Testis (tissue), 3 donors: ENCODE results near the gene AMBRA1. TPM values are rescaled to one million over a fixed set of nuclear protein-coding genes. Genes with fewer than 3 reads are reported as not detected.

ENCODE experiments used
- DNase-seq: peaks from one replicate; pipeline ENCODE4 v3.0.0-alpha.2; 2019
- H3K27ac ChIP-seq, 2 donors: fragments of 200-600 bp; sonication (generic); one replicate each; pipeline ENCODE4 v1.5.1; 2019
- H3K27me3 ChIP-seq: fragments of 200-600 bp; sonication (generic); one replicate; pipeline ENCODE4 v1.5.1; 2019
- H3K36me3 ChIP-seq: fragments of 200-600 bp; sonication (generic); one replicate; pipeline ENCODE4 v1.5.1; 2017; ENCODE audit warnings: low read depth; ENCODE audit errors: missing control alignments
- H3K4me1 ChIP-seq: fragments of 200-600 bp; sonication (generic); one replicate; pipeline ENCODE4 v1.5.1; 2019
- H3K4me3 ChIP-seq, 2 donors: fragments of 200-600 bp; sonication (generic); one replicate each; pipeline ENCODE4 v1.5.1; 2017 to 2019
- H3K9me3 ChIP-seq: fragments of 200-600 bp; sonication (generic); one replicate; pipeline ENCODE4 v1.5.1; 2017
- CTCF ChIP-seq, 3 experiments: fragments of 450-650 bp in 2 of 3; fragments of 200-600 bp in 1 of 3; sonication (generic) in 1 of 3; IDR thresholded peaks; one replicate each; pipeline ENCODE4 v1.5.1; 2016 to 2019; ENCODE audit warnings: antibody characterized with exemption in 3 of 3, mild to moderate bottlenecking in 2 of 3, moderate library complexity in 1 of 3
- POLR2A ChIP-seq: fragments of 450-650 bp; IDR thresholded peaks from one replicate; pipeline ENCODE4 v1.6.1; 2017; ENCODE audit warnings: antibody characterized with exemption, mild to moderate bottlenecking, moderate library complexity
- WGBS, 2 donors: methylation state at CpG; one replicate each; pipeline ENCODE4 v1.1.5; 2018; 5-methylcytosine and 5-hydroxymethylcytosine counted together
- intact Hi-C: fragments of 100-400 bp; cut with DNase I; formaldehyde crosslinking; loops from one replicate; pipeline ENCODE4 v1.15.1; 2023; ENCODE audit warnings: low total_unique reads
- polyA plus RNA-seq: library from polyadenylated mRNA; stranded (reverse); fragments of 350-450 nt; fragmentation: Illumina TruSeq; extraction: RNeasy Lipid Tissue Mini Kit (QIAGEN cat#74804); gene quantifications from one replicate; pipeline ENCODE4 v1.2.3, GENCODE V29; 2014; ENCODE audit warnings: low read depth, low replicate concordance; ENCODE audit not compliant: insufficient read depth
- total RNA-seq, 2 donors: library from RNA; depleted of rRNA; stranded (reverse); fragments of >200 nt; gene quantifications; one replicate each; pipeline ENCODE4 v1.2.3, GENCODE V29; 2016

The AMBRA1 gene
- total and polyA plus RNA-seq, 3 donors from 2014 or later = 28.0 to 68.3 (median 55.6) TPM

GRCh38 chr11:46527591-46528130, 66.2 kb downstream of the AMBRA1 start:
- no peak overlapping the region for H3K27ac ChIP-seq
- WGBS, 2 donors = 87 to 91% methylated on average over 1 of the region's 1 CpG
- intact Hi-C loops = loop anchor here (10.0 kb wide), 1 partner anchor 133 kb away; the partner anchor contains the start of gene CHRM4
- peaks cover 13% of the 10 kb centered on the region for H3K4me1 ChIP-seq
- TF ChIP-seq CTCF (IDR thresholded peaks at IDR 0.05) (no peak), POLR2A (no peak)
- H3K27me3 ChIP-seq = no peaks in the 10 kb centered on the region
- H3K36me3 ChIP-seq = no peaks in the 10 kb centered on the region
- H3K4me3 ChIP-seq = no peak overlapping the region
- no peak for DNase-seq
- no peaks in the 10 kb centered on the region for H3K9me3 ChIP-seq

GRCh38 chr11:46526216-46527215, 67.3 kb downstream of the AMBRA1 start:
- no peaks in the 10 kb centered on the region for H3K27me3 ChIP-seq
- H3K9me3 ChIP-seq = no peaks in the 10 kb centered on the region
- H3K4me3 ChIP-seq = no peak overlapping the region
- DNase-seq = no peak
- H3K27ac ChIP-seq = no peak overlapping the region
- 58 to 74% methylated on average over 2 of the region's 2 CpGs for WGBS, 2 donors
- intact Hi-C loops = loop anchor here (10.0 kb wide), 1 partner anchor 132 kb away; the partner anchor contains the start of gene CHRM4
- H3K4me1 ChIP-seq = peaks cover 13% of the 10 kb centered on the region
- TF ChIP-seq CTCF (IDR thresholded peaks at IDR 0.05) (no peak), POLR2A (no peak)
- no peaks in the 10 kb centered on the region for H3K36me3 ChIP-seq

- H3K27me3 ChIP-seq = no peaks in the 10 kb centered on the region
- TF ChIP-seq POLR2A (no peak), CTCF (IDR thresholded peaks at IDR 0.05) (no peak)
- H3K9me3 ChIP-seq = no peaks in the 10 kb centered on the region
- intact Hi-C loops = loop anchor here (10.0 kb wide), 1 partner anchor 129 kb away; the partner anchor contains the start of gene CHRM4
- H3K4me1 ChIP-seq = peaks cover 9% of the 10 kb centered on the region
- no peaks in the 10 kb centered on the region for H3K36me3 ChIP-seq
- no peak overlapping the region for H3K27ac ChIP-seq
- no peak for DNase-seq
- H3K4me3 ChIP-seq = no peak overlapping the region
Measured at GRCh38 chr11:46524201-46524770, 69.5 kb downstream of the AMBRA1 start.

GRCh38 chr11:46523290-46523689, 70.5 kb downstream of the AMBRA1 start:
- TF ChIP-seq CTCF (IDR thresholded peaks at IDR 0.05) (no peak), POLR2A (no peak)
- WGBS, 2 donors = 73 to 81% methylated on average over 6 of the region's 6 CpGs
- H3K27ac ChIP-seq = no peak overlapping the region
- H3K4me3 ChIP-seq = no peak overlapping the region
- no peaks in the 10 kb centered on the region for H3K36me3 ChIP-seq
- H3K4me1 ChIP-seq = peaks cover 2% of the 10 kb centered on the region
- H3K9me3 ChIP-seq = no peaks in the 10 kb centered on the region
- intact Hi-C loops = loop anchor here (10.0 kb wide), 1 partner anchor 128 kb away; the partner anchor contains the start of gene CHRM4
- no peaks in the 10 kb centered on the region for H3K27me3 ChIP-seq
- no peak for DNase-seq
